Measurements from ENCODE around the gene RAB11FIP3.
"Not testable (repeated sequence)": the region's sequence is repeated elsewhere in the genome, so short reads cannot be mapped to it uniquely, and the experiment has no call there.

RAB11FIP3 gene, protein sequence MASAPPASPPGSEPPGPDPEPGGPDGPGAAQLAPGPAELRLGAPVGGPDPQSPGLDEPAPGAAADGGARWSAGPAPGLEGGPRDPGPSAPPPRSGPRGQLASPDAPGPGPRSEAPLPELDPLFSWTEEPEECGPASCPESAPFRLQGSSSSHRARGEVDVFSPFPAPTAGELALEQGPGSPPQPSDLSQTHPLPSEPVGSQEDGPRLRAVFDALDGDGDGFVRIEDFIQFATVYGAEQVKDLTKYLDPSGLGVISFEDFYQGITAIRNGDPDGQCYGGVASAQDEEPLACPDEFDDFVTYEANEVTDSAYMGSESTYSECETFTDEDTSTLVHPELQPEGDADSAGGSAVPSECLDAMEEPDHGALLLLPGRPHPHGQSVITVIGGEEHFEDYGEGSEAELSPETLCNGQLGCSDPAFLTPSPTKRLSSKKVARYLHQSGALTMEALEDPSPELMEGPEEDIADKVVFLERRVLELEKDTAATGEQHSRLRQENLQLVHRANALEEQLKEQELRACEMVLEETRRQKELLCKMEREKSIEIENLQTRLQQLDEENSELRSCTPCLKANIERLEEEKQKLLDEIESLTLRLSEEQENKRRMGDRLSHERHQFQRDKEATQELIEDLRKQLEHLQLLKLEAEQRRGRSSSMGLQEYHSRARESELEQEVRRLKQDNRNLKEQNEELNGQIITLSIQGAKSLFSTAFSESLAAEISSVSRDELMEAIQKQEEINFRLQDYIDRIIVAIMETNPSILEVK

GRCh38 chr16:425082-425718 is at the start of gene RAB11FIP3:
TSS of gene RAB11FIP3 (plus strand) at chr16:425649. CDS start at chr16:426007, 358 bp downstream.
- peak; percentile 84 to 86 for DNase-seq

DNA sequence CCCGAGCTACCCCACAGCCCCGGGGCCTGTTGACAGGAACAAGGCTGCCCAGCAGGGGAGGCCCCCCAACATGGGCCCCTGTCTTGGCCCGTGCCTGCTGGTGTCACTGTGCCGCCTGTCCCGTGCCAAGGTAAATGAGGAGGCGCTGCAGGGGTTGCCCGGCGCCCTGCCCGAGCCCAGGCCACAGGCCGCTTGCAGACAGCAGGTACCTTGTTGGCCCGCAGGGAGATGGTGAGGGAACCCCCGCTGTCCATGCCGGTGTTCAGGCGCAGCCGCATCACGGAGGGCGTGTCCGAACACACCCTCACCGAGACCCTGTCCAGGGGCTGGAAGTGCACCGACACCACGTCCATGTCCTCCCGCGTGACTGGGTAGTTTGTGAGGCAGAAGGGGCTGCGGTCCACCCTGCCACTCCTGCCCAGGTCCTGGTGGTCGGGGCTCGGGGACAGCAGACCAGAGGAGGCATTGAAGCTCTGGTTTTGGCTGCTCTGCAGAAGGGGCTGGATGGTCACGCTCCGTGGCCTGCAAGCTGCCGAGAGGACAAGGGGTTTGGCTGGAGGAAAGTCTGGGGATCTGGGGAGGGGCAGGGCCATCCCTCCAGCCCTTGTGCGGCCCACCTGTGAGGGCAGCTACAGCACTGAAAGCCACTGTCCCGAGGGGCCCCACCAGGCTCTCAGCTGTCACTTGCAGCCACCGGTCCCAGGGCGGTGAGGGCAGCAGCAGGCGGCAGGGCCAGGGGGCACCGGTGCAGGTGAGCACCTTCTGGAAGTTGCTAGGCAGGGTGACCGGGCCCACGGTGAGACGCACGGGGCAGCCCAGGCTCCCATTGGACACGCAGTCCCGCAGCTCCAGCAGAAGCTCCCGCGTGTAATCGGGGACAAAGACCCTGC is 49.3 kb upstream of the RAB11FIP3 start:
- no peak for DNase-seq

DNA sequence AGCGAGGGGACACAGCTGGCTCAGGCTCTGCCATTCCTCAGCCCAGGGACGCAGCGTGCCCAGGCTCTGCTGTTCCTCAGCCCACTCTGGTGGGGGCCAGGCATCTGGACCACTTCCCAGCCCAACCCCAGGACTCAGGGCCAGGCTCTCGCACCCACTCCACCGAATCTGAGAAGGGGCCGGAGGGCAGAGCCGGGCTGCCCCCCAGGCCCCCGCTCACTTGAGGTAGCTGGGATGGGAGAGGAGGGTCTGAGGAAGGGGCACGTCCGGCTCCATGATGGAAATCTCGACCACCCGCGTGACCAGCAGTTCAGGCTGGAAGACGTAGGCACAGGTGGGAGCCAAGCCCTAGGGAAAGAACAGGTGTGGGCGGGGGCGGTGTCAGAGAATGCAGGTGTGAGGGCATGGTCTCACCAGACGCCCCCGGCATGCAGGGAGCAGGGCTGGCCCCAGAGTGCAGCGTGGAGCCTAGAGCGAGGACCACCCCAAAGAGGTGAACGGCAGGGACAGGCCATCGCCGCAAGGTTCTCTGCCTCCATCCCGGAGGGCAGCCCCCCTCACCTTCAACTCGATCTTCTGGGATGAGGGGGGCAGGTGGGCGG is 48.5 kb upstream of the RAB11FIP3 start:
- no peak for DNase-seq

- no peak for DNase-seq
These were observed 48.0 kb upstream of the RAB11FIP3 start for GRCh38 chr16:377419-377951.

GRCh38 chr16:378113-378820 is 47.2 kb upstream of the RAB11FIP3 start:
- not testable (repeated sequence) for DNase-seq

DNA sequence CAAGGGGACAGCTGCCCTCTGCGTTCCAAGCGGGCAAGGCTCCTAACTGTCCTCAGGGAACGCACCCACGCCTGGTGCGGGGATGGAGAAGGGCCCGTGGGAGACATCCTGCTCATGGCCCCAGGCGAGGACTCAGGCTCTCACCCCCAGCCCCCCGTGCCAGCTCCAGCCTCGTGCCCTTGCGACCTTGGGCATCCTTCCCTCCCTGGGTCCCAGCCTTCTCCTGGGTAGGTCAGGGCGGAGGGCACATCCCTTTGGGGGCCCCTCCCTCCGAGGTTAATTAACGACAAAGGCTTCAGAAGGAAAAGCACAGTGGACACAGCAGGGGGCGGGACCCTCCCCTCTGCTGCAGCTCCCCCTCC is 46.6 kb upstream of the RAB11FIP3 start:
- DNase-seq: no peak

DNA sequence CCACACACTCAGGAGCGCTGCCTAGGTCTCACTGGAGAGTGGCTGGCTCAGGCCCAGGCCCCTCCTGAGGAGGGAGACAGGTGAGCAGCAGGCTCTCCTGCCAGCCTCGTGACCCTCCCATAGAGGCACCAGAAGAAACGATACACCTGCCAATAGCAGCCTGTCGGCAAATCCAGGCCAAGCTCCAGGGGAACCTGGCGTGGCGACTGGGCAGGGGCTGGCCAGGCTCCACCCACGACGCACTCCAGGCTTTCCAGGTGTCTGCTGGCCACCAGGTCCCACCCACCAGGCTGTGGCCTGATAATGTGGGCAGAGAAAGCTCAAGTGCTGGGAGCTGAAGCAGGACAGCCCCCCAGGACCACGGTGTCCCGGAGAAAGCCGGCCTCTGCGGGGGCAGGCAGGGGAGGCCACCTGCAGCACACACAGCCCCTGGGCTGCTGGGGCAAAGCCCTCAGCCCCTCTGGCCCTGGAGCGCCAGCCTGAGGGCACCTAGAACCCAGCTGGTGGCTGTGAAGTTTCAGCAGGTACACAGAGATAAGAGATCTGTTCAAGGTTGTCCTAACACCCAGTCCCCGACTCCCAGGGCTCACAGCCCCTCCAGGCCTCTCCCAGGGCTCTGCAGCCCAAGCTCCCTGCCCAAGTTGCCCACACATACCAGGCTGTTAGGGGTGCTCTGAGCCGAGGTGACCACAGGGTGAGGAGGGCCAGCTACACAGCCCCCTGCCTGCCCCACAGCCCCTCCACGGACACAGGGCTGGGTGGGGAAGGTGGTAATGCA is 46.1 kb upstream of the RAB11FIP3 start:
- DNase-seq: no peak

GRCh38 chr16:379961-380761 is 45.3 kb upstream of the RAB11FIP3 start:
- DNase-seq: peak in 1 of 2 donors; percentile 46

- no peak for DNase-seq
These were observed 44.8 kb upstream of the RAB11FIP3 start for GRCh38 chr16:380762-381011.

DNA sequence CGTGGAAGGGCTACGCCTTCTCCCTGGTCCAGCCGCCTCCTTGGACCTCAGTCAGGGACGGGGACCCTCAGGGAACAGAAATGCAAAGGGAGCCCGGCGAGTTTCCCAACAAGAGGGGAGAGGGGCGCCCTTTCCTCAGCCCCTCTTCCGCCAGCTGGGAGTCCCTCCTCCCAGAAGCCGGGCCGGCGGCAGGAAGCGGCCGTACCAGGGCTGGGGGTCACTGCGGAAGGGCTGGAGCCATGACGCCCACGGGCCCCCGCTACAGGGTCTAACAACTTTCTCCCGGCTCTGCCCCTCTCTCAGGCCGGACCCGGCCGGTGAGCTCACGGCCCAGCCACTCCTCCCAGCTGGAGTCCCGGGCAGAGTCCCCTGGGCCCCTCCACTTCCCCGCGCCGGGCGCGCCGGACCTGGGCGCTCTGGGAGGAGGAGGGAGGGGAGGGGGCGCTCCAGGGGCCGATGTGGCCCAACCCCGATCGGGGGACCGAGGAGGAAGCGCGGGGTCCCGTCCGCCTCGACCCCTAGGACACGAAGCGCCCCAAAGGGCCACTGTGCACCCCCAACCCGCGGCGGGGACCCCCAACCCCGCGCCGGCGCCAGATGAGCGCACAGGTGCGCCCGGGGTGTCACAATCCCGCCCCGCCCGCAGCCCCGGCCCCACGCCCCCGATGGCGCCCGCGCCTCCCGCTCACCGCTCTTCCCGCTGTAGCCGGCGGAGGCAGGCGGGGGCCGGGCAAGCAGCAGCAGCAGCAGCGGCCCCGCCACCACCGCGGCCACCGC is 44.2 kb upstream of the RAB11FIP3 start:
- no peak for DNase-seq

DNA sequence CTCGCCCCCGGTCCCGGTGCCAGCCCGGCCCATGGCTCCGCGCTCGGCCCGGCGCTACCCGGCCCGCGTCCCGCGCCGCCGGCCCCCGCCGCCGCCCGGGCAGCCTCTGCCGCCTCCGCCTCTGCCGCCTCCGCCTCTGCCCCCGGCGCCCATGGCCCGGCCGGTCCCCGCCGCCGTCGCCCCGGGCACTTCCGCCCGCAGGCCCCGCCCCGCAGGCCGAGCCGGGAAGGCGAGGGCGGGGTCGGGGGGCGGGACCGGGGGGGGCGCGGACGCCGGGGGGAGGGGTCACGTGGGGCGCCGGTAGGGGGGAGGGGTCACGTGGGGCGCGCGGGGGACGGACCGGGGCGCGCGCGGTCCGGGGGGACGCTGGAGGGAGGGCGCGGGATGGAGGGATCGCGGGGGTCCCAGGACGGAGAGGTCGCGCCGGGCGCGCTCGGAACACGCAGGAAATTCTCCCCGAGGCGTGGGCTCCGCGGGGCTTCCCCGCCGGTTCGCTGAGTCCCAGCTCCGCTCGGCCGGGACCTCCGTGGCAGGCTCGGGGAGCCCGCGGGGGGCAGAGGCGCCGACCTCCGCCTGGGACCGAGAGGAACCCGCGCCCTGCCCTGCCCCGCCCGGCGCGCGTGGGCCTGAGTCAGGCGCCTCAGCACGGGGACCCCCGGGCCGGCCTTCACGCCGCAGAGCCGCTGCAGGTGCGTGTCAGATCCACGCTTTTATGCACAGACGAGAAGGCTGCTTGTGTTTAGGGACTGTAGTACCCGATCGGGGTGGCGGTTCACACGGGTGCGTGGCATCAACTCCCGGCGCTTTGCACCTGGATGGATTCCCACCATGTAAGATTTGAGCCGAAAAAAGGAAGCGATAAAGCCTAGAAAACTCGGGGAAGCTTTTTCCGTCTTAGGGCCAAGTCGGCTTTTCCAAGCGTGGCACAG is 43.4 kb upstream of the RAB11FIP3 start, which contains the start of gene PGAP6:
Gene PGAP6 (minus strand): TSS at position 190 of the 929 bp plus-strand sequence. CDS start 157 bp downstream, at position 33.
- DNase-seq: peak; percentile 47 to 74

GRCh38 chr16:383326-384051 is 42.0 kb upstream of the RAB11FIP3 start:
- peak; percentile 44 to 47 for DNase-seq

- no peak for DNase-seq
These were observed 38.8 kb upstream of the RAB11FIP3 start for GRCh38 chr16:386641-387156.

DNA sequence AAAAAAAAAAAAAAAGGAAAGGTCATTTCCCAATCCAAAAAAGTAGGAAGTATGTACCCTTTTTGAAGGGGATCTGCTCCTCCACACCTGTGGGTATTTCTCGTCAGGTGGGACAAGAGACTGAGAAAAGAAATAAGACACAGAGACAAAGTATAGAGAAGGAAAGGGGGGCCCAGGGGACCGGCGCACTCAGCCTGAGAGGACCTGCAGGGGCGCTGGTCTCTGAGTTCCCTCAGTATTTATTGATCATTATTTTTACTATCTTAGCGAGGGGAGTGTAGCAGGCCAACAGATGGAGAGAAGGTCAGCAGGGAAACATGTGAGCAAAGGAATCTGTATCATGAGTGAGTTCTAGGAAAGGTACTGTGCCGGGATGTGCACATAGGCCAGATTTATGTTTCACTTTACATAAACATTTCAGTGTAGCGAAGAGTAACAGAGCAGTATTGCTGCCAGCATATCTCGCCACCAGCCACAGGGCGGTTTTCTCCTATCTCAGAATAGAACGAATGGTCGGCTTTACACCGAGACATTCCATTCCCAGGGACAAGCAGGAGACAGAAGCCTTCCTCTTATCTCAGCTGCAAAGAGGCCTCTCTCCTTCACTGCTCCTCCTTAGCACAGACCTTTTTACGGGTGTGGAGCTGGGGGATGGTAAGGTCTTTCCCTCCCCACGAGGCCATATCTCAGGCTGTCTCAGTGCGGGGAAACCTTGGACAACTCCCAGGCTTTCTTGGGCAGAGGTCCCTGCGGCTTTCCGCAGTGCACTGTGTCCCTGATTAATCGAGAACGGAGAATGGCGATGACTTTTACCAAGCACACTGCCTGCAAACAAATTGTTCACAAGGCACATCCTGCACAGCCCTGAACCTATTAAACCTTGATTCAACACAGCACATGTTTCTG is 37.4 kb upstream of the RAB11FIP3 start:
- not testable (repeated sequence) for DNase-seq

GRCh38 chr16:389352-389751 is 36.1 kb upstream of the RAB11FIP3 start:
- no peak for DNase-seq

All from CD4-positive, alpha-beta T cell treated with Interleukin-4 for 1 hour (primary cell).